ENCODE results near the gene CARS2. TPM values are rescaled to one million over a fixed set of nuclear protein-coding genes. Genes with fewer than 3 reads are reported as not detected.
"Not testable (repeated sequence)": the region's sequence is repeated elsewhere in the genome, so short reads cannot be mapped to it uniquely, and the experiment has no call there.

Gene CARS2
- total RNA-seq, 4 donors from 2014 or later: 22.5 to 34.8 (median 28.0) TPM

GRCh38 chr13:110661256-110661655 lies 44.7 kb downstream of the CARS2 start:
- no peak for TF ChIP-seq CTCF (IDR thresholded peaks at IDR 0.05 in 4 of 5, conservative IDR thresholded peaks at IDR 0.05 in 1 of 5)
- ATAC-seq (no peak), DNase-seq (no peak)
- H3K27ac ChIP-seq: no peak overlapping the region
- intact Hi-C loops (cut with DNase I; ENCODE audit: low total_unique reads): no loop called here
- no peak overlapping the region for H3K4me3 ChIP-seq
- in situ Hi-C loops (cut with MboI; ENCODE audit: low sequenced_read_pairs in 4 of 4): no loop called here
- H3K4me1 ChIP-seq: no peaks in the 10 kb centered on the region
- H3K9me3 ChIP-seq: no peaks in the 10 kb centered on the region
- H3K27me3 ChIP-seq: no peaks in the 10 kb centered on the region
- H3K36me3 ChIP-seq: peaks cover 0 to 70% of the 10 kb centered on the region in 2 donors

- ATAC-seq; H3K4me3 ChIP-seq; H3K27ac ChIP-seq; DNase-seq; in situ Hi-C loops (cut with MboI; ENCODE audit: low sequenced_read_pairs in 4 of 4); intact Hi-C loops (cut with DNase I; ENCODE audit: low total_unique reads); H3K27me3 ChIP-seq; H3K4me1 ChIP-seq; H3K9me3 ChIP-seq: not testable (repeated sequence)
- peaks cover 0 to 43% of the 10 kb centered on the region in 2 donors for H3K36me3 ChIP-seq
Measured at GRCh38 chr13:110658218-110658911, 47.6 kb downstream of the CARS2 start.

- in situ Hi-C loops (cut with MboI; ENCODE audit: low sequenced_read_pairs in 4 of 4) (no loop called here), intact Hi-C loops (cut with DNase I; ENCODE audit: low total_unique reads) (no loop called here)
- Histone ChIP-seq H3K4me1 (no peaks in the 10 kb centered on the region), H3K27ac (no peak overlapping the region), H3K9me3 (no peaks in the 10 kb centered on the region), H3K27me3 (no peaks in the 10 kb centered on the region), H3K36me3 (peaks cover 0 to 31% of the 10 kb centered on the region in 2 donors), H3K4me3 (no peak overlapping the region)
- no peak for DNase-seq
- no peak for ATAC-seq
- TF ChIP-seq CTCF (IDR thresholded peaks at IDR 0.05 in 4 of 5, conservative IDR thresholded peaks at IDR 0.05 in 1 of 5): no peak
- no peak for TF ChIP-seq POLR2A (IDR thresholded peaks at IDR 0.05)
Measured at GRCh38 chr13:110657196-110657595, 48.7 kb downstream of the CARS2 start.

- Histone ChIP-seq H3K4me3 (no peak overlapping the region), H3K27me3 (no peaks in the 10 kb centered on the region), H3K4me1 (no peaks in the 10 kb centered on the region), H3K27ac (no peak overlapping the region), H3K36me3 (peaks cover 0 to 22% of the 10 kb centered on the region in 2 donors), H3K9me3 (no peaks in the 10 kb centered on the region)
- ATAC-seq: no peak
- intact Hi-C loops (cut with DNase I; ENCODE audit: low total_unique reads) (no loop called here), in situ Hi-C loops (cut with MboI; ENCODE audit: low sequenced_read_pairs in 4 of 4) (no loop called here)
- TF ChIP-seq CTCF (IDR thresholded peaks at IDR 0.05 in 4 of 5, conservative IDR thresholded peaks at IDR 0.05 in 1 of 5): no peak
- TF ChIP-seq POLR2A (IDR thresholded peaks at IDR 0.05): no peak
- no peak for DNase-seq
Measured at GRCh38 chr13:110653851-110654250, 52.1 kb downstream of the CARS2 start.

- H3K36me3 ChIP-seq: peaks cover 0 to 22% of the 10 kb centered on the region in 2 donors
- in situ Hi-C loops (cut with MboI; ENCODE audit: low sequenced_read_pairs in 4 of 4): no loop called here
Measured at GRCh38 chr13:110653271-110653670, 52.6 kb downstream of the CARS2 start.

More at GRCh38 chr13:110653271-110653670, 52.6 kb downstream of the CARS2 start:
- Histone ChIP-seq H3K4me3 (no peak overlapping the region), H3K27ac (no peak overlapping the region), H3K4me1 (no peaks in the 10 kb centered on the region), H3K9me3 (no peaks in the 10 kb centered on the region), H3K27me3 (no peaks in the 10 kb centered on the region)
- ATAC-seq (no peak), DNase-seq (no peak)
- TF ChIP-seq POLR2A (IDR thresholded peaks at IDR 0.05): no peak
- no peak for TF ChIP-seq CTCF (IDR thresholded peaks at IDR 0.05 in 4 of 5, conservative IDR thresholded peaks at IDR 0.05 in 1 of 5)
- intact Hi-C loops (cut with DNase I; ENCODE audit: low total_unique reads): no loop called here
